Stimulated activated naive B cell treated with anti-CD40 and anti-IgM and Interleukin-4, amounts not matched to agents 10 μg/mL and 1 μg/mL and 100 μg/mL, for 72 hours (primary cell): Measurements from ENCODE around the gene BTK.
A peak's percentile ranks its signal among the peaks of the same experiment; 100 is the strongest.
"Not testable (repeated sequence)": the region's sequence is repeated elsewhere in the genome, so short reads cannot be mapped to it uniquely, and the experiment has no call there.

Experiments
- ATAC-seq, 2 donors: fragments of 150-1000 bp; cut with Tn5 transposase; replicated peaks; 2 replicates each; pipeline ENCODE4 v1.10.0; 2021; ENCODE audit warnings: moderate library complexity in 1 of 2
- DNase-seq: peaks from one replicate; pipeline ENCODE4 v3.0.0; 2021
- H3K27ac Mint-ChIP-seq: one replicate; pipeline ENCODE4 v1.8.0; 2022; ENCODE audit warnings: mild to moderate bottlenecking, mixed read lengths
- H3K27me3 Mint-ChIP-seq, 2 donors: one replicate each; pipeline ENCODE4 v1.8.0; 2022; ENCODE audit warnings: mixed read lengths in 2 of 2
- H3K36me3 Mint-ChIP-seq, 2 donors: one replicate each; pipeline ENCODE4 v1.8.0; 2022; ENCODE audit warnings: mixed read lengths in 2 of 2, mild to moderate bottlenecking in 1 of 2
- H3K4me1 Mint-ChIP-seq, 2 donors: one replicate each; pipeline ENCODE4 v1.8.0; 2022; ENCODE audit warnings: mixed read lengths in 2 of 2, mild to moderate bottlenecking in 1 of 2
- H3K4me3 Mint-ChIP-seq, 2 donors: one replicate each; pipeline ENCODE4 v1.8.0; 2022; ENCODE audit warnings: mild to moderate bottlenecking in 2 of 2, mixed read lengths in 2 of 2, moderate library complexity in 1 of 2
- H3K9me3 Mint-ChIP-seq, 2 donors: one replicate each; pipeline ENCODE4 v1.8.0; 2022; ENCODE audit warnings: mixed read lengths in 2 of 2, mild to moderate bottlenecking in 1 of 2

The BTK gene

DNA sequence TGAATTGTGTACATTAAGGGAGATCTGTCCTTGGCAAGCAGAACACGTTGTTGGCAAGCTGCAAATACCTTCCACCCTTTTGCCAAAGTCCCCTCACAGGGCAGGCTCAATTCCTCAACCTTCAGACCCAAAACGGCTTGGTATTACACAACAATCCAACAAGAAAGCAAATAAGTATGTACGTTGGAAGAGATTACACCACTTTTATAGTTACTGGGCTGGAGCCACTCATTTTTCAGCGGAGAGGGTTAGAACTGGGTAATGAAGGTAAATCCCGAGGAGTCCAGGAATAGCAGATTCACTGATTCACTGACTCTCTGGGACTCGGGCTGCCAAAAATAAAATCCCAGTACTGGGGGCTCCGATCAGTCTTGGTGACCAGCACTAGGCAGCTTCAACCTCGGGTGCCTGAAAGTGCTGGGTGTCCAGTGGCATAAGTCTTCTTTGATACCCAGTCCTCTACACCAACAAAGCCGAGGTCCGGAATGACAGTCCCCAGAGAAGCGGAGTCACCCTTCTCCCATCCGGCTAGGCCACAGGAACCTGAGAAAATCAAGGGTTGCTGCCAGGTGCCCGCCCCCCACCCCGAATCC, 38.0 kb downstream of the BTK start:
- DNase-seq: no peak
- ATAC-seq: peak; percentile 5 to 15
- no peaks in the 10 kb centered on the region for H3K27me3 Mint-ChIP-seq
- H3K9me3 Mint-ChIP-seq: no peaks in the 10 kb centered on the region
- peaks cover 9% of the 10 kb centered on the region in 2 donors for H3K36me3 Mint-ChIP-seq
- H3K4me1 Mint-ChIP-seq: peaks cover 4 to 6% of the 10 kb centered on the region in 2 donors
- H3K27ac Mint-ChIP-seq: peak overlapping the region; percentile 97
- H3K4me3 Mint-ChIP-seq: peak overlapping the region; percentile 90 to 94

DNA sequence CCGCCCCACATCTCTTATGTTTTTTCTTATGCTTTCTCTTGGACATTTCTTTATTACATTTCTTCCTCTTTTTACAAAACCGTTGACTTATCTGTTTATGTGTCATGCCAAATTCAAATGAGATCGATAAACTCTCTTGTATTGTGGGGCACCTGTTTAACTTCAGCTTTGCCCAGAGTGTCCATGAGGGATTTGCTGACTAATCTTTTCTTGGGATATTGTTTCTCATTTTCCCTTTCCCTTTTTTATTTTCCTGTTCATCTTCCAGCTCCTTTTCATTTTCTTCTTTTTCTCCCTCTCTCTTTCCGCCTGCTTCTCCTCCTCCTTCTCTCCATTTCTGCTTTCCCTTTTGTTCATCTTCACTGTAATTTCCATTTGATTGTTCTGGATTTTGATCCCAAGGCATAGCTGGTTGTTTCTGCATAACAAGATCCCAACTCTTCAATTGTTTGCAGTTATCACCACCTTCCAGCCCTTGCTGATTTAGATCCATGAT, 48.2 kb downstream of the BTK start:
- peaks cover 8% of the 10 kb centered on the region in 2 donors for H3K36me3 Mint-ChIP-seq
- no peaks in the 10 kb centered on the region for H3K4me1 Mint-ChIP-seq
- H3K27ac Mint-ChIP-seq: no peak overlapping the region
- H3K4me3 Mint-ChIP-seq: no peak overlapping the region
- no peaks in the 10 kb centered on the region for H3K9me3 Mint-ChIP-seq
- no peak for DNase-seq
- no peaks in the 10 kb centered on the region for H3K27me3 Mint-ChIP-seq
- no peak for ATAC-seq

DNA sequence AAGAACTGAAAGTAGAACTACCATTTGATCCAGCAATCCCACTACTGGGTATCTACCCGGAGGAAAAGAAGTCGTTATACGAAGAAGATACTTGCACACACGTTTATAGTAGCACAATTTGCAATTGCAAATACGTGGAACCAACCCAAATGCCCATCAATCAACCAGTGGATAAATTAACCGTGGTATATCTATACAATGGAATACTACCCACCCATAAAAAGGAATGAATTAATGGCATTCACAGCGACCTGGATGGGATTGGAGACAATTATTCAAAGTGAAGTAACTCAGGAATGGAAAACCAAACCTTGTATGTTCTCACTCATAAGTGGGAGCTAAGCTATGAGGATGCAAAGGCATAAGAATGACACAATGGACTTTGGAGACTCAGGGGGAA, 51.7 kb downstream of the BTK start:
- not testable (repeated sequence) for H3K27ac Mint-ChIP-seq, H3K27me3 Mint-ChIP-seq, DNase-seq, H3K4me3 Mint-ChIP-seq, H3K36me3 Mint-ChIP-seq, H3K9me3 Mint-ChIP-seq, ATAC-seq
- H3K4me1 Mint-ChIP-seq: peaks cover 2 to 11% of the 10 kb centered on the region in 2 donors

DNA sequence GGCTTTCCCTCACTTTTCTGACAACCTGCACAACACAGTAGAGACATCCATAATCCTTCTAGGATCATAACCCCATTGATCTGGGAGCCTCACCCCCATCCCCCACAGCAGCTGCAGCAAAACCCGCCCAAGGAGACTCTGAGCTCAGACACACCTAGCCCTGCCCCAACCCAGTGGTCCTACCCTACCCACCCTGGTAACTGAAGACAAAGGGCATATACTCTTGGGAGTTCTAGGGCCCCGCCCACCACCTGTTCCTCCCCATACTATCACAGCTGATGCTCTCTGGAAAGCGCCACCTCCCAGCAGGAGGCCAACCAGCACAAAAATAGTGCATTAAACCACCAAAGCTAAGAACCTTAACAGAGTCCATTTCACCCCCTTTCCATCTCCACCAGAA, 59.4 kb downstream of the BTK start:
- not testable (repeated sequence) for DNase-seq, H3K36me3 Mint-ChIP-seq, H3K27me3 Mint-ChIP-seq, H3K4me3 Mint-ChIP-seq, H3K27ac Mint-ChIP-seq, ATAC-seq, H3K9me3 Mint-ChIP-seq
- peaks cover 2 to 17% of the 10 kb centered on the region in 2 donors for H3K4me1 Mint-ChIP-seq

DNA sequence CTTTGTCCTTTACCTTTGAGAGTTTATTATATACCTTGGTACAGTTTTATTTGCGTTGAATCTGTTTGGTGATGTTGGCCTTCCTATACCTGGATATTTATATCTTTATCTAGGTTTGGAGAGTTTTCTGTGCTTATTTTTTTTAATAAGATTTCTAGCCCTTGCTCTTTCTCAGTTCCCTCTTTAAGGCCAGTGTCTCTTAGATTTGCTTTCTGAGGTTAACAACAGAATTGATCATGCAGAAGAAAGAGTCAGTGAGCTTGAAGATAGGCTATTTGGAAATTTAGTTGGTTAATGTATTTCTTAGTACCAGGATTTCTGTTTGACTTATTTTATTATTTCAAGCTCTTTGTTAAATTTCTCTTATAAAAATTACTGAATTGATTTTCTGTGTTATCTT, 82.2 kb downstream of the BTK start:
- no peaks in the 10 kb centered on the region for H3K27me3 Mint-ChIP-seq
- no peak overlapping the region for H3K4me3 Mint-ChIP-seq
- DNase-seq (no peak), ATAC-seq (peak; percentile 81 to 85)
- peaks cover 7 to 16% of the 10 kb centered on the region in 2 donors for H3K4me1 Mint-ChIP-seq
- H3K27ac Mint-ChIP-seq: no peak overlapping the region
- peaks cover 0 to 8% of the 10 kb centered on the region in 2 donors for H3K36me3 Mint-ChIP-seq
- peaks cover 3 to 10% of the 10 kb centered on the region in 2 donors for H3K9me3 Mint-ChIP-seq
